Ishikawa (cell line): ENCODE measurements around the gene GJB1.

Experiments
- CEBPB ChIP-seq: IDR thresholded peaks from 2 replicates; pipeline ENCODE4 v1.6.1; 2012
- EP300 ChIP-seq: IDR thresholded peaks from 2 replicates; pipeline ENCODE4 v1.6.1; 2012; ENCODE audit warnings: borderline replicate concordance
- FOXM1 ChIP-seq: IDR thresholded peaks from 2 replicates; pipeline ENCODE4 v1.6.1; 2012; ENCODE audit warnings: low read depth, borderline replicate concordance
- MAX ChIP-seq: IDR thresholded peaks from 2 replicates; pipeline ENCODE4 v1.6.1; 2012
- RAD21 ChIP-seq: IDR thresholded peaks from 2 replicates; pipeline ENCODE4 v1.6.1; 2012; ENCODE audit warnings: low read depth
- REST ChIP-seq: IDR thresholded peaks from 2 replicates; pipeline ENCODE4 v1.6.1; 2012; ENCODE audit warnings: low read depth, mild to moderate bottlenecking
- TAF1 ChIP-seq: IDR thresholded peaks from 2 replicates; pipeline ENCODE4 v1.6.1; 2012; ENCODE audit warnings: low read depth, mild to moderate bottlenecking
- TEAD4 ChIP-seq: IDR thresholded peaks from 2 replicates; pipeline ENCODE4 v1.6.1; 2012
- USF1 ChIP-seq: IDR thresholded peaks from 2 replicates; pipeline ENCODE4 v1.6.1; 2012
- YY1 ChIP-seq: IDR thresholded peaks from 2 replicates; pipeline ENCODE4 v1.6.1; 2012; ENCODE audit warnings: low read depth
- ZBTB7A ChIP-seq: IDR thresholded peaks from 2 replicates; pipeline ENCODE4 v1.6.1; 2012; ENCODE audit warnings: low read depth

- TF ChIP-seq TAF1 (no peak), CEBPB (no peak), REST (no peak), FOXM1 (no peak), YY1 (no peak), MAX (no peak), RAD21 (no peak), ZBTB7A (no peak), EP300 (no peak), TEAD4 (no peak), USF1 (no peak)
Measured at GRCh38 chrX:71256051-71256450, 33.0 kb downstream of the GJB1 start.
